SU-DHL-6 (cell line): ENCODE measurements around the gene OR2D2.
A peak's percentile ranks its signal among the peaks of the same experiment; 100 is the strongest.
"Not testable (repeated sequence)": the region's sequence is repeated elsewhere in the genome, so short reads cannot be mapped to it uniquely, and the experiment has no call there.

Source experiments
- H2AFZ ChIP-seq: fragments of 200-600 bp; sonication (generic); 2 replicates; pipeline ENCODE4 v1.6.1; 2014; ENCODE audit warnings: low read depth, mild to moderate bottlenecking, moderate library complexity, mixed read lengths, antibody characterized with exemption, low read length; ENCODE audit not compliant: severe bottlenecking
- H3F3A ChIP-seq: fragments of 200-600 bp; shearing (Covaris generic); 2 replicates; pipeline ENCODE4 v1.6.0; 2016; ENCODE audit warnings: antibody characterized with exemption, mild to moderate bottlenecking; ENCODE audit not compliant: insufficient read depth
- H3K27ac ChIP-seq: fragments of 200-600 bp; sonication (generic); 2 replicates; pipeline ENCODE4 v1.5.1; 2016; ENCODE audit warnings: low read depth, mild to moderate bottlenecking, low read length, moderate library complexity, mixed read lengths
- H3K27me3 ChIP-seq: fragments of 200-600 bp; sonication (generic), shearing (Covaris generic); 2 replicates; pipeline ENCODE4 v1.6.0; 2014; ENCODE audit warnings: mild to moderate bottlenecking, low read length
- H3K36me3 ChIP-seq: fragments of 200-600 bp; sonication (generic); 2 replicates; pipeline ENCODE4 v1.6.1; 2014; ENCODE audit warnings: mild to moderate bottlenecking, low read length, mixed read lengths
- H3K4me2 ChIP-seq: fragments of 300-600, 200-600 bp; shearing (Covaris generic), sonication (generic); 2 replicates; pipeline ENCODE4 v1.6.0; 2014; ENCODE audit warnings: low read length, low read depth, mild to moderate bottlenecking; ENCODE audit not compliant: poor library complexity, severe bottlenecking
- H3K4me3 ChIP-seq: fragments of 200-600 bp; sonication (generic); 2 replicates; pipeline ENCODE4 v1.5.1; 2014; ENCODE audit warnings: antibody characterized with exemption, low read length, mild to moderate bottlenecking, mixed read lengths; ENCODE audit not compliant: insufficient read depth, poor library complexity, severe bottlenecking
- H3K79me2 ChIP-seq: fragments of 200-600 bp; sonication (generic); 2 replicates; pipeline ENCODE4 v1.6.1; 2014; ENCODE audit warnings: mild to moderate bottlenecking, low read length, moderate library complexity; ENCODE audit not compliant: insufficient read depth
- H3K9ac ChIP-seq: fragments of 200-600 bp; sonication (generic); 2 replicates; pipeline ENCODE4 v1.7.0; 2014; ENCODE audit warnings: mild to moderate bottlenecking, low read length
- H3K9me2 ChIP-seq: fragments of 200-600 bp; sonication (generic); replicated peaks from 2 replicates; pipeline ENCODE4 v1.6.1; 2014; ENCODE audit warnings: low read length; ENCODE audit not compliant: insufficient read depth
- H3K9me3 ChIP-seq: fragments of 200-600 bp; sonication (generic); 2 replicates; pipeline ENCODE4 v1.6.1; 2014; ENCODE audit warnings: low read length, mixed read lengths; ENCODE audit not compliant: insufficient read depth
- H4K20me1 ChIP-seq: fragments of 200-600 bp; sonication (generic); 2 replicates; pipeline ENCODE4 v1.6.1; 2014; ENCODE audit warnings: low read depth, mild to moderate bottlenecking, antibody characterized with exemption, low read length, moderate library complexity, mixed read lengths
- CTCF ChIP-seq: fragments of 200-600 bp; sonication (generic); IDR thresholded peaks from one replicate; pipeline ENCODE4 v1.5.1; 2017; ENCODE audit warnings: antibody characterized with exemption, mild to moderate bottlenecking, low read length, moderate library complexity; ENCODE audit not compliant: insufficient read depth, poor library complexity, severe bottlenecking
- EZH2phosphoT487 ChIP-seq: fragments of 200-600 bp; sonication (generic), shearing (Covaris generic); conservative IDR thresholded peaks from 2 replicates; pipeline ENCODE4 v1.6.1; 2018; ENCODE audit warnings: mild to moderate bottlenecking, antibody characterized with exemption, low read length, moderate library complexity, mixed read lengths

OR2D2 gene

GRCh38 chr11:6911378-6911777, 19.1 kb upstream of the OR2D2 start:
- no peak overlapping the region for H3K27ac ChIP-seq
- no peaks in the 10 kb centered on the region for H3K9me3 ChIP-seq
- no peak for TF ChIP-seq EZH2phosphoT487
- no peak overlapping the region for H3K9ac ChIP-seq
- no peaks in the 10 kb centered on the region for H3K36me3 ChIP-seq
- H2AFZ ChIP-seq: no peak overlapping the region
- H3K27me3 ChIP-seq: no peaks in the 10 kb centered on the region
- H3F3A ChIP-seq: no peaks in the 10 kb centered on the region
- H3K79me2 ChIP-seq: no peaks in the 10 kb centered on the region
- H3K4me2 ChIP-seq: no peak overlapping the region
- no peak overlapping the region for H3K4me3 ChIP-seq
- H3K9me2 ChIP-seq: no peaks in the 10 kb centered on the region
- H4K20me1 ChIP-seq: no peaks in the 10 kb centered on the region

GRCh38 chr11:6904804-6905203, 12.5 kb upstream of the OR2D2 start:
- H4K20me1 ChIP-seq, H3K4me2 ChIP-seq, H3K4me3 ChIP-seq: not testable (repeated sequence)

GRCh38 chr11:6900327-6900999, 8.2 kb upstream of the OR2D2 start:
- Histone ChIP-seq H3K79me2 (no peaks in the 10 kb centered on the region), H3K27ac (no peak overlapping the region), H3K9me3 (no peaks in the 10 kb centered on the region), H3K4me2 (no peak overlapping the region), H3K27me3 (no peaks in the 10 kb centered on the region), H3K36me3 (no peaks in the 10 kb centered on the region), H2AFZ (no peak overlapping the region), H4K20me1 (no peaks in the 10 kb centered on the region), H3K4me3 (no peak overlapping the region), H3F3A (no peaks in the 10 kb centered on the region), H3K9me2 (no peaks in the 10 kb centered on the region), H3K9ac (no peak overlapping the region)
- TF ChIP-seq EZH2phosphoT487: no peak
- TF ChIP-seq CTCF: peak; percentile 18

More at GRCh38 chr11:6904804-6905203, 12.5 kb upstream of the OR2D2 start:
- not testable (repeated sequence) for H3K79me2 ChIP-seq, H3K36me3 ChIP-seq, H3K9me3 ChIP-seq, H3K9me2 ChIP-seq, H3F3A ChIP-seq, H3K27ac ChIP-seq, H3K9ac ChIP-seq, H2AFZ ChIP-seq, H3K27me3 ChIP-seq

- Histone ChIP-seq H3F3A (no peaks in the 10 kb centered on the region), H3K9me2 (no peaks in the 10 kb centered on the region), H3K4me3 (no peak overlapping the region), H2AFZ (no peak overlapping the region), H3K27ac (no peak overlapping the region), H3K27me3 (no peaks in the 10 kb centered on the region), H3K79me2 (no peaks in the 10 kb centered on the region), H3K9ac (no peak overlapping the region), H3K9me3 (no peaks in the 10 kb centered on the region), H3K36me3 (no peaks in the 10 kb centered on the region), H3K4me2 (no peak overlapping the region), H4K20me1 (no peaks in the 10 kb centered on the region)
- TF ChIP-seq EZH2phosphoT487: no peak
- no peak for TF ChIP-seq CTCF
These were observed 6.6 kb upstream of the OR2D2 start for GRCh38 chr11:6898911-6899310.
